ENCODE measurements around the gene UFD1. TPM values are rescaled to one million over a fixed set of nuclear protein-coding genes. Genes with fewer than 3 reads are reported as not detected.
A peak's percentile ranks its signal among the peaks of the same experiment; 100 is the strongest.

UFD1 gene
- total and polyA plus RNA-seq, 2 of the 4 experiments (the other 2 are of a cell fraction) = 149 to 152 TPM

GRCh38 chr22:19524170-19525115, 45.5 kb upstream of the UFD1 start, which contains the start of gene CLDN5:
TSS of gene CLDN5 (minus strand) at chr22:19524410. CDS start at chr22:19524255, 155 bp downstream.
- no peak within 1 kb of the TSS for H3K18ac ChIP-seq (ENCODE audit: low read depth, low read length)
- H3K4me1 ChIP-seq (ENCODE audit: control insufficient read depth, insufficient read depth, low read length) = no peaks in the 10 kb centered on the region; the same call in 1 of the 2 replicates
- H3K9ac ChIP-seq (ENCODE audit: low read depth, low read length) = no peak within 1 kb of the TSS
- peaks cover 4% of the 10 kb centered on the region; the same call in 1 of the 2 replicates for H4K20me1 ChIP-seq (ENCODE audit: insufficient read depth, low read length)
- peak; percentile 83 for ATAC-seq (ENCODE audit: low read depth)
- no peak within 1 kb of the TSS; the same call in 1 of the 2 replicates for H3K23ac ChIP-seq (ENCODE audit: low read depth, low read length)
- H3K79me1 ChIP-seq (ENCODE audit: low read depth in 1 of 2, low read length in 2 of 2) = no peaks in the 10 kb centered on the region
- no peaks in the 10 kb centered on the region for H3K9me3 ChIP-seq (ENCODE audit: control insufficient read depth, insufficient read depth, low read length)
- no peak within 1 kb of the TSS for H3K27ac ChIP-seq (ENCODE audit: insufficient read depth, low read length)
- ChIA-PET CTCF (no interaction called here), POLR2A (ENCODE audit: unreplicated experiment) (no interaction called here)
- no peak within 1 kb of the TSS for H3K14ac ChIP-seq (replicated peaks; ENCODE audit: low read depth, low read length)
- peaks cover 17% of the 10 kb centered on the region for H3K27me3 ChIP-seq (ENCODE audit: control insufficient read depth, insufficient read depth, low read length)
- no peak within 1 kb of the TSS for H2BK20ac ChIP-seq (ENCODE audit: low read depth, low read length)
- no peaks in the 10 kb centered on the region for H3K9me1 ChIP-seq (ENCODE audit: insufficient read depth, low read length)
- H3K36me3 ChIP-seq (ENCODE audit: control insufficient read depth, insufficient read depth, low read length) = no peaks in the 10 kb centered on the region
- no peak within 1 kb of the TSS for H3K4ac ChIP-seq (ENCODE audit: low read depth, low read length)
- no peak within 1 kb of the TSS for H4K5ac ChIP-seq (ENCODE audit: low read depth, low read length)
- H2BK5ac ChIP-seq (ENCODE audit: low read depth, low read length, poor library complexity, severe bottlenecking) = no peak within 1 kb of the TSS
- WGBS, 2 experiments (ENCODE audit: extremely low coverage in 2 of 2, insufficient read length in 1 of 2) = 3% methylated on average over 30 of the region's 69 CpGs; no CpG with 5 or more reads in 1 of the 2 experiments
- dilution Hi-C loops (cut with HindIII; ENCODE audit: low sequenced_read_pairs, unreplicated experiment) (no loop called here), in situ Hi-C loops (cut with MboI; ENCODE audit: low sequenced_read_pairs) (no loop called here), intact Hi-C loops (cut with micrococcal nuclease) (no loop called here)
- H2AK9ac ChIP-seq (replicated peaks; ENCODE audit: low read depth, low read length, poor library complexity) = peak within 1 kb of the TSS; percentile 17
- H2AFZ ChIP-seq (replicated peaks; ENCODE audit: low read length, poor library complexity) = peak within 1 kb of the TSS; percentile 69
- BruUV-seq (replicated peaks) = no TSS peak
- no peak within 1 kb of the TSS for H3K56ac ChIP-seq (ENCODE audit: extremely low read depth, insufficient read depth, low read length)
- no peak within 1 kb of the TSS for H2BK120ac ChIP-seq (ENCODE audit: low read depth, low read length)
- no peak within 1 kb of the TSS for H2AK5ac ChIP-seq (ENCODE audit: low read depth, low read length)
- no peak within 1 kb of the TSS for H4K8ac ChIP-seq (ENCODE audit: low read depth in 2 of 2, low read length in 2 of 2)
- DNase-seq = no peak
- H2BK15ac ChIP-seq (ENCODE audit: low read depth, low read length) = no peak within 1 kb of the TSS
- H3K4me2 ChIP-seq (ENCODE audit: low read depth, low read length) = peak within 1 kb of the TSS; percentile 71
- H4K91ac ChIP-seq (ENCODE audit: insufficient read depth, low read depth, low read length) = no peak within 1 kb of the TSS
- peak within 1 kb of the TSS; percentile 40 for H3K4me3 ChIP-seq (ENCODE audit: insufficient read depth, low read depth, low read length)
- no peak for TF ChIP-seq POLR2A (IDR thresholded peaks at IDR 0.05; ENCODE audit: low read depth, low read length)
- no peak for TF ChIP-seq BHLHE40 (IDR thresholded peaks at IDR 0.05; ENCODE audit: low read depth, low read length)
- TF ChIP-seq MXI1 (IDR thresholded peaks at IDR 0.05; ENCODE audit: borderline replicate concordance, low read depth, low read length) = no peak
- TF ChIP-seq SMC3 (IDR thresholded peaks at IDR 0.05; ENCODE audit: low read depth, low read length) = no peak
- TF ChIP-seq CHD1 (IDR thresholded peaks at IDR 0.05; ENCODE audit: low read depth, low read length) = no peak
- no peak for TF ChIP-seq CTCF (conservative IDR thresholded peaks at IDR 0.05; ENCODE audit: low read depth, low read length)
- TF ChIP-seq MAZ (IDR thresholded peaks at IDR 0.05; ENCODE audit: borderline replicate concordance, low read depth, low read length) = no peak
- TF ChIP-seq USF2 (IDR thresholded peaks at IDR 0.05; ENCODE audit: low read depth, low read length) = no peak
- TF ChIP-seq NFE2L2 (IDR thresholded peaks at IDR 0.05; ENCODE audit: low read depth, low read length) = no peak
- TF ChIP-seq MAFK (IDR thresholded peaks at IDR 0.05; ENCODE audit: low read depth, low read length) = no peak
- TF ChIP-seq RCOR1 (IDR thresholded peaks at IDR 0.05; ENCODE audit: insufficient replicate concordance, low read length) = no peak
- no peak for TF ChIP-seq RFX5 (IDR thresholded peaks at IDR 0.05; ENCODE audit: low read depth, low read length)
- no peak for TF ChIP-seq FOS (IDR thresholded peaks at IDR 0.05; ENCODE audit: low read depth, low read length)
- TF ChIP-seq CEBPB (IDR thresholded peaks at IDR 0.05; ENCODE audit: low read depth, low read length) = no peak
